ENCODE data around the gene DMD. TPM values are rescaled to one million over a fixed set of nuclear protein-coding genes. Genes with fewer than 3 reads are reported as not detected.

The DMD gene
- total and polyA plus RNA-seq, 7 donors: 2.5 to 260 (median 183) TPM

DNA sequence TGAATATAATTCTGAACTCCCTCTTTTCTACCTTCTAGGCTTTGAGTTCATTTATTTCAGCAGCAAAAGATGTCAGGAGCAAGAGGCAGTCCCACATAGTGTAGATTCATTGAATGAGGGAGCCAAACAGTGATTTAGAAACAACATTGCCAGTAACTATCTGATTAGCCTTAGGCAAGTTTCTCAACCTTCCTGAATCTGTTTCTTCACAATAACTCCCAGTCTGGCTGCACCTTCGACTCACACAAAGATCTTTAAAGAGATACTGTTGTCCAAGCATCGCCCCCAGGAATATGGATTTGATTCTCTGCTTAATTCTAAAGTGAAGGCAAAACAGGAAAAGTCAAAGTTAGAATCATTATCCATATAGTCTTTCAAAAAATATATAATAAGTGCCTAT, 1026.2 kb downstream of the DMD start:
- no peaks in the 10 kb centered on the region for H3K27me3 ChIP-seq
- WGBS, 2 donors: 76 to 85% methylated on average over 2 of the region's 2 CpGs
- intact Hi-C loops (cut with DNase I): no loop called here
- H3K4me1 ChIP-seq: no peaks in the 10 kb centered on the region
- H3K27ac ChIP-seq: no peak overlapping the region
- no peaks in the 10 kb centered on the region for H3K9me3 ChIP-seq
- DNase-seq: no peak
- H3K4me3 ChIP-seq: no peak overlapping the region
- TF ChIP-seq, protein P1, sequence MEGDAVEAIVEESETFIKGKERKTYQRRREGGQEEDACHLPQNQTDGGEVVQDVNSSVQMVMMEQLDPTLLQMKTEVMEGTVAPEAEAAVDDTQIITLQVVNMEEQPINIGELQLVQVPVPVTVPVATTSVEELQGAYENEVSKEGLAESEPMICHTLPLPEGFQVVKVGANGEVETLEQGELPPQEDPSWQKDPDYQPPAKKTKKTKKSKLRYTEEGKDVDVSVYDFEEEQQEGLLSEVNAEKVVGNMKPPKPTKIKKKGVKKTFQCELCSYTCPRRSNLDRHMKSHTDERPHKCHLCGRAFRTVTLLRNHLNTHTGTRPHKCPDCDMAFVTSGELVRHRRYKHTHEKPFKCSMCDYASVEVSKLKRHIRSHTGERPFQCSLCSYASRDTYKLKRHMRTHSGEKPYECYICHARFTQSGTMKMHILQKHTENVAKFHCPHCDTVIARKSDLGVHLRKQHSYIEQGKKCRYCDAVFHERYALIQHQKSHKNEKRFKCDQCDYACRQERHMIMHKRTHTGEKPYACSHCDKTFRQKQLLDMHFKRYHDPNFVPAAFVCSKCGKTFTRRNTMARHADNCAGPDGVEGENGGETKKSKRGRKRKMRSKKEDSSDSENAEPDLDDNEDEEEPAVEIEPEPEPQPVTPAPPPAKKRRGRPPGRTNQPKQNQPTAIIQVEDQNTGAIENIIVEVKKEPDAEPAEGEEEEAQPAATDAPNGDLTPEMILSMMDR (IDR thresholded peaks at IDR 0.05): no peak
- no peak for TF ChIP-seq POLR2AphosphoS5 (IDR thresholded peaks at IDR 0.05)
- TF ChIP-seq POLR2A (IDR thresholded peaks at IDR 0.05): no peak
- TF ChIP-seq EP300 (IDR thresholded peaks at IDR 0.05): no peak
- H3K36me3 ChIP-seq: no peaks in the 10 kb centered on the region

DNA sequence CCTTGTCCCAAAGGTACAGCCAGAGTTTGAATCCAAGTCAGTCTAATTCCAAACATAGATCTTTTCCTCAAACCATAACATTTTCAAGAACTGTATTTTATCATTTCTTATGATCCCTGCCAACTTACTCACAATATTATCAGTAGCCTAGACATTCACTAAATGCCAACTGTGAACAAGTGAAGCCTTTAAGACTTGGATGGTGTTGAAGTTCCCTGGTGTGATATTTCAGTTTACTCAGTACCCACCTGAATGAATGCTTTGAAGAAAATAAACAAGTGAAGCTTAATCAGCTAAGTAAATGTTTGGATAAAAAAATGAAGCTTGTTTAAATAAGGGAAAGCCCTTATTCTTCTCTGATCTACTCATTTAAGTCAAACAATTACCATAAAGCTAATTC, 1028.3 kb downstream of the DMD start:
- H3K9me3 ChIP-seq: no peaks in the 10 kb centered on the region
- H3K27ac ChIP-seq: no peak overlapping the region
- no peak overlapping the region for H3K4me3 ChIP-seq
- H3K27me3 ChIP-seq: no peaks in the 10 kb centered on the region
- TF ChIP-seq POLR2AphosphoS5 (IDR thresholded peaks at IDR 0.05) (no peak), EP300 (IDR thresholded peaks at IDR 0.05) (no peak), POLR2A (IDR thresholded peaks at IDR 0.05) (no peak)
- TF ChIP-seq, protein P1 (IDR thresholded peaks at IDR 0.05): no peak
- H3K4me1 ChIP-seq: no peaks in the 10 kb centered on the region
- no peaks in the 10 kb centered on the region for H3K36me3 ChIP-seq
- no peak for DNase-seq
- intact Hi-C loops (cut with DNase I): no loop called here

DNA sequence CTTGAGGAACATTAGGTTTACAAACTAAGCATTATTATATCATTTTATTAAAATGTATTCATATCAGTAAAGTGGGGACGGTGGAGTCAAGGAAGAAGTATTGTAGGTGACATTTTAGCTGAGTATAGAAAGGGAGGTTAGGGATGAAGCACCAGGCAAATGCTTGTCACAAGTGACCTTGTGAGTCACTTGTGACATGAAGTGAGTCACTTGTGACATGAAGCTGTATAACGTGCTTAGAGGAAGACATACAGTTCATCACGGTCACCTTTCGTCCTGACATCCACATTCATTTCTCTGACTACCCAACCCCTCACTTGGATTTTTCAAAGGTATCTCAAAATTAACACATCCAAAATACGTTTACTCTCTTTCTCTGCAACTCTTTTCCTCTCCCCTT, 1034.8 kb downstream of the DMD start:
- intact Hi-C loops (cut with DNase I): no loop called here

DNA sequence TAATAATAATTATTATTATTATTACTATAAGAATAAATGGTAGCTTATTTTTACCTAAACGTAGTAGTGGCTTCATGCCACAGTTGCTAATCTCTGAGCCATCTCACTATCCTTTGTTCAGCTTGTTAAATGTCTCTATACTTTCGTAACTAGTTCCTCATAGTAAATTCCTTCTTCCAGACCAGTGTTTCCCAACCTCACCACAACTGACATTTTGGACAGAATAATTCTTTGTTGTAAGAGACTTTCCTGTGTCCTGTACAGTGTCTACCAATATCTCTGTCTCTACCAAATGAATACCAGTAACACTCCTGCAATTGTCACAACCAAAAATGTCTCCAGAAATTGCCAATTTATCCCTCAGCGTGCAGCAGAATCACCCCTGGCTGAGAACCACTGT, 1040.9 kb downstream of the DMD start:
- Histone ChIP-seq H3K27me3 (no peaks in the 10 kb centered on the region), H3K27ac (no peak overlapping the region), H3K4me1 (no peaks in the 10 kb centered on the region), H3K9me3 (no peaks in the 10 kb centered on the region), H3K4me3 (no peak overlapping the region), H3K36me3 (no peaks in the 10 kb centered on the region)
- TF ChIP-seq EP300 (IDR thresholded peaks at IDR 0.05): no peak
- TF ChIP-seq POLR2A (IDR thresholded peaks at IDR 0.05): no peak
- TF ChIP-seq, protein P1 (IDR thresholded peaks at IDR 0.05): no peak
- TF ChIP-seq POLR2AphosphoS5 (IDR thresholded peaks at IDR 0.05): no peak
- intact Hi-C loops (cut with DNase I): no loop called here
- no peak for DNase-seq
- WGBS, 2 donors: 81 to 89% methylated on average over 3 of the region's 3 CpGs

More for the DNA sequence above, 1034.8 kb downstream of the DMD start:
- Histone ChIP-seq H3K4me3 (no peak overlapping the region), H3K4me1 (no peaks in the 10 kb centered on the region), H3K36me3 (no peaks in the 10 kb centered on the region), H3K9me3 (no peaks in the 10 kb centered on the region), H3K27ac (no peak overlapping the region), H3K27me3 (no peaks in the 10 kb centered on the region)
- 91% methylated on average over 5 of the region's 5 CpGs for WGBS, 2 donors
- DNase-seq: no peak
- TF ChIP-seq, protein P1 (IDR thresholded peaks at IDR 0.05): no peak
- TF ChIP-seq POLR2A (IDR thresholded peaks at IDR 0.05) (no peak), EP300 (IDR thresholded peaks at IDR 0.05) (no peak), POLR2AphosphoS5 (IDR thresholded peaks at IDR 0.05) (no peak)

DNA sequence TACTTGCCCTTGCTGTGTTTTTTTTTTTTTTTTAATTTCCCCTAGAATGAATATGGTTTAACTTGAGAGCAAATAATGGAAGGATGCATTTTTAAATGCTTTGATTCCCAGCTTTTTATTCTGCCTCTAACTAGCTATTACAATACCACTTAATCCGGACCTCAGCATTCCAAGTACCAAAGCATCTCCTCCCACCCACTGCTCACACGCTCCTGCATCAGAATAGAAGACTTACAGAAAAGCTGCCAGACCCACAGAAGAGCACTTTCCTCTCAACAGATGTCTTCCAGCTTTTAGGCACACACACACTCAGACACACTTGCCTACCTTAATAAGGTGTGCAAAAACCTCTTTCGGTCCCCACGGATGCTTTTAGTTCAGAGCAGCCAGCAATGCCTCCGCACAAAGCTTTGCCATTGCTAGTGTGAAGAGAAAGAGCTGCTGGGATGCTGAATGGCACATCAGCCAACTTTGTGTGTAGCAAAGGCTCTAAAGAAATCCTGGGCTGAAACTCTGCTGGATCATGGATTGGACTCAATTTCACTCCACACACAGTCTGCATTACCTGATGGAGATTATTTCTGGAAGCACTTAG, 1056.2 kb downstream of the DMD start:
- no peaks in the 10 kb centered on the region for H3K36me3 ChIP-seq
- H3K9me3 ChIP-seq: no peaks in the 10 kb centered on the region
- WGBS, 2 donors: 36 to 68% methylated on average over 5 of the region's 5 CpGs
- H3K4me1 ChIP-seq: no peaks in the 10 kb centered on the region
- intact Hi-C loops (cut with DNase I): no loop called here
- no peak overlapping the region for H3K4me3 ChIP-seq
- DNase-seq: no peak
- H3K27ac ChIP-seq: no peak overlapping the region
- no peaks in the 10 kb centered on the region for H3K27me3 ChIP-seq
- TF ChIP-seq, protein P1 (IDR thresholded peaks at IDR 0.05): no peak
- TF ChIP-seq EP300 (IDR thresholded peaks at IDR 0.05) (no peak), POLR2A (IDR thresholded peaks at IDR 0.05) (no peak), POLR2AphosphoS5 (IDR thresholded peaks at IDR 0.05) (no peak)

Data from sigmoid colon (tissue), 7 donors.